Measurements from ENCODE around the gene PSENEN.
A peak's percentile ranks its signal among the peaks of the same experiment; 100 is the strongest.
"Not testable (repeated sequence)": the region's sequence is repeated elsewhere in the genome, so short reads cannot be mapped to it uniquely, and the experiment has no call there.

PSENEN gene

GRCh38 chr19:35767288-35768081, 22.0 kb downstream of the PSENEN start:
- no peak for ATAC-seq (replicated peaks)
- Mint-ChIP-seq H3K4me3 (no peak overlapping the region), H3K36me3 (ENCODE audit: insufficient read depth) (peaks cover 23% of the 10 kb centered on the region), H3K27ac (peak overlapping the region in 1 of 2 donors; percentile 65), H3K4me1 (ENCODE audit: low read depth in 2 of 2) (peaks cover 0 to 1% of the 10 kb centered on the region in 2 donors), H3K9me3 (no peaks in the 10 kb centered on the region), H3K27me3 (no peaks in the 10 kb centered on the region)
- no peak for DNase-seq

- H3K27ac Mint-ChIP-seq = no peak overlapping the region
- H3K4me1 Mint-ChIP-seq (ENCODE audit: low read depth in 2 of 2) = peaks cover 0 to 1% of the 10 kb centered on the region in 2 donors
- peaks cover 19% of the 10 kb centered on the region for H3K36me3 Mint-ChIP-seq (ENCODE audit: insufficient read depth)
- ATAC-seq (replicated peaks) = no peak
- no peaks in the 10 kb centered on the region for H3K27me3 Mint-ChIP-seq
- H3K4me3 Mint-ChIP-seq = no peak overlapping the region
- no peak for DNase-seq
- no peaks in the 10 kb centered on the region for H3K9me3 Mint-ChIP-seq
Measured at GRCh38 chr19:35768082-35768421, 22.6 kb downstream of the PSENEN start.

GRCh38 chr19:35772362-35772761, 26.9 kb downstream of the PSENEN start:
- ATAC-seq (replicated peaks); H3K4me3 Mint-ChIP-seq; H3K27ac Mint-ChIP-seq; H3K36me3 Mint-ChIP-seq (ENCODE audit: insufficient read depth); DNase-seq; H3K9me3 Mint-ChIP-seq; H3K27me3 Mint-ChIP-seq: not testable (repeated sequence)
- H3K4me1 Mint-ChIP-seq (ENCODE audit: low read depth in 2 of 2) = peaks cover 18 to 20% of the 10 kb centered on the region in 2 donors

- DNase-seq (no peak), ATAC-seq (replicated peaks) (no peak)
- H3K27me3 Mint-ChIP-seq = no peaks in the 10 kb centered on the region
- peaks cover 18 to 20% of the 10 kb centered on the region in 2 donors for H3K4me1 Mint-ChIP-seq (ENCODE audit: low read depth in 2 of 2)
- H3K4me3 Mint-ChIP-seq = no peak overlapping the region
- H3K27ac Mint-ChIP-seq = no peak overlapping the region
- H3K9me3 Mint-ChIP-seq = no peaks in the 10 kb centered on the region
- H3K36me3 Mint-ChIP-seq (ENCODE audit: insufficient read depth) = peaks cover 5% of the 10 kb centered on the region
Measured at GRCh38 chr19:35773020-35773806, 27.8 kb downstream of the PSENEN start.

- Mint-ChIP-seq H3K4me3 (peak overlapping the region; percentile 72 to 86), H3K27ac (no peak overlapping the region), H3K9me3 (no peaks in the 10 kb centered on the region), H3K27me3 (no peaks in the 10 kb centered on the region), H3K4me1 (ENCODE audit: low read depth in 2 of 2) (peaks cover 18% of the 10 kb centered on the region in 2 donors), H3K36me3 (ENCODE audit: insufficient read depth) (peaks cover 3% of the 10 kb centered on the region)
- DNase-seq (no peak), ATAC-seq (replicated peaks) (no peak)
Measured at GRCh38 chr19:35774274-35775045, 29.0 kb downstream of the PSENEN start.

- Mint-ChIP-seq H3K27me3 (no peaks in the 10 kb centered on the region), H3K9me3 (no peaks in the 10 kb centered on the region), H3K4me1 (ENCODE audit: low read depth in 2 of 2) (peaks cover 18% of the 10 kb centered on the region in 2 donors), H3K4me3 (peak overlapping the region; percentile 72 to 86), H3K27ac (no peak overlapping the region), H3K36me3 (ENCODE audit: insufficient read depth) (peaks cover 3% of the 10 kb centered on the region)
- ATAC-seq (replicated peaks) (no peak), DNase-seq (no peak)
Measured at GRCh38 chr19:35775046-35775297, 29.5 kb downstream of the PSENEN start.

- H3K27ac Mint-ChIP-seq = peak within 1 kb of the TSS; percentile 38 to 73
- H3K4me1 Mint-ChIP-seq (ENCODE audit: low read depth in 2 of 2) = peaks cover 18% of the 10 kb centered on the region in 2 donors
- ATAC-seq (replicated peaks) = peak; percentile 97
- H3K4me3 Mint-ChIP-seq = peak within 1 kb of the TSS; percentile 72 to 86
- peak; percentile 97 to 99 (median 99) for DNase-seq
- H3K9me3 Mint-ChIP-seq = no peaks in the 10 kb centered on the region
- H3K27me3 Mint-ChIP-seq = no peaks in the 10 kb centered on the region
- H3K36me3 Mint-ChIP-seq (ENCODE audit: insufficient read depth) = peaks cover 6% of the 10 kb centered on the region
Measured at GRCh38 chr19:35775298-35776101, 30.0 kb downstream of the PSENEN start, which contains the start of gene ARHGAP33. TSS of gene ARHGAP33 (plus strand) at chr19:35775564. CDS start at chr19:35775659, 95 bp downstream.

GRCh38 chr19:35776102-35776788, 30.8 kb downstream of the PSENEN start:
- H3K9me3 Mint-ChIP-seq = no peaks in the 10 kb centered on the region

GRCh38 chr19:35777086-35777841, 31.8 kb downstream of the PSENEN start:
- Mint-ChIP-seq H3K4me1 (ENCODE audit: low read depth in 2 of 2) (peaks cover 18% of the 10 kb centered on the region in 2 donors), H3K9me3 (no peaks in the 10 kb centered on the region), H3K27me3 (no peaks in the 10 kb centered on the region), H3K4me3 (peak overlapping the region; percentile 36 to 86), H3K36me3 (ENCODE audit: insufficient read depth) (peaks cover 6% of the 10 kb centered on the region), H3K27ac (no peak overlapping the region)
- DNase-seq (no peak), ATAC-seq (replicated peaks) (no peak)

More at GRCh38 chr19:35776102-35776788, 30.8 kb downstream of the PSENEN start:
- peaks cover 18% of the 10 kb centered on the region in 2 donors for H3K4me1 Mint-ChIP-seq (ENCODE audit: low read depth in 2 of 2)
- H3K4me3 Mint-ChIP-seq = peak overlapping the region; percentile 72 to 86
- no peak for ATAC-seq (replicated peaks)
- H3K27ac Mint-ChIP-seq = peak overlapping the region; percentile 38 to 73
- DNase-seq = no peak
- H3K27me3 Mint-ChIP-seq = no peaks in the 10 kb centered on the region
- H3K36me3 Mint-ChIP-seq (ENCODE audit: insufficient read depth) = peaks cover 6% of the 10 kb centered on the region

GRCh38 chr19:35777961-35778360, 32.5 kb downstream of the PSENEN start:
- Mint-ChIP-seq H3K9me3 (no peaks in the 10 kb centered on the region), H3K4me1 (ENCODE audit: low read depth in 2 of 2) (peaks cover 18% of the 10 kb centered on the region in 2 donors), H3K4me3 (no peak overlapping the region), H3K36me3 (ENCODE audit: insufficient read depth) (peaks cover 6% of the 10 kb centered on the region), H3K27ac (no peak overlapping the region), H3K27me3 (no peaks in the 10 kb centered on the region)
- DNase-seq = no peak
- no peak for ATAC-seq (replicated peaks)

GRCh38 chr19:35779033-35779432, 33.6 kb downstream of the PSENEN start:
- Mint-ChIP-seq H3K27ac (no peak overlapping the region), H3K9me3 (no peaks in the 10 kb centered on the region), H3K4me1 (ENCODE audit: low read depth in 2 of 2) (peaks cover 18% of the 10 kb centered on the region in 2 donors), H3K36me3 (ENCODE audit: insufficient read depth) (peaks cover 6% of the 10 kb centered on the region), H3K27me3 (no peaks in the 10 kb centered on the region), H3K4me3 (no peak overlapping the region)
- ATAC-seq (replicated peaks) (no peak), DNase-seq (no peak)

GRCh38 chr19:35780058-35780457, 34.6 kb downstream of the PSENEN start:
- Mint-ChIP-seq H3K4me1 (ENCODE audit: low read depth in 2 of 2) (peaks cover 10 to 11% of the 10 kb centered on the region in 2 donors), H3K4me3 (no peak overlapping the region), H3K9me3 (no peaks in the 10 kb centered on the region), H3K36me3 (ENCODE audit: insufficient read depth) (peaks cover 6% of the 10 kb centered on the region), H3K27me3 (no peaks in the 10 kb centered on the region), H3K27ac (no peak overlapping the region)
- DNase-seq (no peak), ATAC-seq (replicated peaks) (no peak)
